Activated naive CD8-positive, alpha-beta T cell treated with anti-CD3 and anti-CD28 coated beads for 36 hours (primary cell): ENCODE results near the gene PLA2G12A. TPM values are rescaled to one million over a fixed set of nuclear protein-coding genes. Genes with fewer than 3 reads are reported as not detected.
A peak's percentile ranks its signal among the peaks of the same experiment; 100 is the strongest.

Source experiments
- DNase-seq: peaks from one replicate; pipeline ENCODE4 v3.0.0; 2021
- H3K27ac Mint-ChIP-seq: one replicate; pipeline ENCODE4 v1.8.0; 2022; ENCODE audit warnings: mild to moderate bottlenecking, moderate library complexity, mixed read lengths
- H3K27me3 Mint-ChIP-seq: one replicate; pipeline ENCODE4 v1.8.0; 2022; ENCODE audit warnings: mild to moderate bottlenecking, mixed read lengths
- H3K36me3 Mint-ChIP-seq: one replicate; pipeline ENCODE4 v1.8.0; 2021; ENCODE audit warnings: mild to moderate bottlenecking, mixed read lengths
- H3K4me1 Mint-ChIP-seq: one replicate; pipeline ENCODE4 v1.8.0; 2021; ENCODE audit warnings: mixed read lengths
- H3K4me3 Mint-ChIP-seq: one replicate; pipeline ENCODE4 v1.8.0; 2022; ENCODE audit warnings: mild to moderate bottlenecking, moderate library complexity, mixed read lengths
- H3K9me3 Mint-ChIP-seq: one replicate; pipeline ENCODE4 v1.8.0; 2022; ENCODE audit warnings: mixed read lengths
- total RNA-seq, 2 experiments: library from RNA; stranded (reverse); gene quantifications; one replicate each; pipeline ENCODE4 v1.2.3, GENCODE V29; 2021

Gene PLA2G12A
- 10 to 100 TPM; 24.0 to 31.2 TPM for total RNA-seq

GRCh38 chr4:109729718-109730618, at the start of gene PLA2G12A:
TSS of gene PLA2G12A (minus strand) at chr4:109730070. CDS start at chr4:109729809, 261 bp downstream.
- Mint-ChIP-seq H3K27me3 (no peaks in the 10 kb centered on the region), H3K36me3 (peaks cover 6% of the 10 kb centered on the region), H3K4me1 (peaks cover 13% of the 10 kb centered on the region), H3K4me3 (peak within 1 kb of the TSS; percentile 88), H3K27ac (peak within 1 kb of the TSS; percentile 82), H3K9me3 (no peaks in the 10 kb centered on the region)
- DNase-seq = peak; percentile 79

GRCh38 chr4:109764789-109765402, 35.0 kb upstream of the PLA2G12A start:
- Mint-ChIP-seq H3K4me3 (no peak overlapping the region), H3K27ac (no peak overlapping the region), H3K9me3 (no peaks in the 10 kb centered on the region), H3K36me3 (no peaks in the 10 kb centered on the region), H3K27me3 (peaks cover 26% of the 10 kb centered on the region), H3K4me1 (peaks cover 10% of the 10 kb centered on the region)
- DNase-seq = no peak

DNA sequence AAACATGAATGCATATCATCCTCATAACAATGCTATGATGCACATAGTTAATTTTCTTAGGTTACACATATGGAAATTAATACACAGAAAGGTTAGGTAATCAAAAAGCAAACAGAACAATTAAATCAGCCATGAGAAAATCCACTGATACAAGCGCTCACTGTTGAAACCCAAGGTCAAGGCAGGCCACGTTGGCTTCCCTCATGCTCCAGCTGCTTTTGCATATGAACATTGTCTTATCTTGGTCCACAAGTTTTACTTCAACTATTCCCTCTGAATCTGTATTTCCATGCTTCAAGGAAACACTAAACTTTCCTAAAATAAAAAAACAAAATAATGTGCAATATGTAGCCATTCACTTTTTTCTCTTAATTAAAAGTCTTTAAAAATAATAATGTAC, 34.5 kb upstream of the PLA2G12A start:
- H3K4me1 Mint-ChIP-seq = peaks cover 10% of the 10 kb centered on the region
- no peak for DNase-seq
- no peaks in the 10 kb centered on the region for H3K36me3 Mint-ChIP-seq
- H3K27me3 Mint-ChIP-seq = peaks cover 23% of the 10 kb centered on the region
- no peak overlapping the region for H3K4me3 Mint-ChIP-seq
- no peak overlapping the region for H3K27ac Mint-ChIP-seq
- no peaks in the 10 kb centered on the region for H3K9me3 Mint-ChIP-seq

DNA sequence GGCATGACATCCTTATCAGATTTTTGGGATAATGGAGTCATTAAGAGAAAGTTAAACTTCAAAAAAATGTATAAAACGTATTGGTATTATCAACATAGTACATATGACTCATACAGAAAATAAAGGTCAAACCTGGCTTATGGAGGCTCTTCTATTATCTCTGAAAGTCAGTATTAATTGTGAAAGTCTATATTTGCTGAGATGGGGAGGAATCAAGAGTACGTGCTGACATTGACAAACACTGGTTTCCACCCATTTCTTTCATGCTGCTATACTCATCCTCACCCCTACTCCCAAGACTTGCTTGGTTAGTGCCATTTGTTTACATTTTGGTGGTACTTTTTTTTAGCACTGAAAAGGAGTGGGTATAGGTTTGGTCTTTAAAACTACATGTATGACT, 30.8 kb upstream of the PLA2G12A start:
- Mint-ChIP-seq H3K4me1 (peaks cover 10% of the 10 kb centered on the region), H3K27ac (no peak overlapping the region), H3K4me3 (no peak overlapping the region), H3K9me3 (no peaks in the 10 kb centered on the region), H3K27me3 (peaks cover 23% of the 10 kb centered on the region), H3K36me3 (no peaks in the 10 kb centered on the region)
- DNase-seq = no peak

DNA sequence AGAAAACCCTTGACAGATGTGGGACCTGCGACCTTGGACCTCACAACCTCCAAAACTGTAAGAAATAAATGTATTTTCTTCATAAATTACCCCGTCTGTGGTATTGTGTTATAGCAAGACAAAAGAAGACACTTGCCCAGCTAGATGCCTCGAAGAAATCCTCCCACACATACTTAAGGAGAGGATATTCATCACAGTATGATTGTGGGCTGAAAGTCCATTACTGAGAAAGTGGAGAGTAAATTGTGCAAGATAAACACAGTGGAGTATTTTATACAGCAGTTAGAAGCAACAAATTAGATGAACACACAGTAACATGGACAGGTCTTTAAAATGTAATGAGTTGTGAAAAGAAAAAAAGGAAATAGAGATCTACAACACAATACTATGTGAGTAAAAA, 25.8 kb upstream of the PLA2G12A start:
- no peak for DNase-seq
- peaks cover 7% of the 10 kb centered on the region for H3K27me3 Mint-ChIP-seq
- no peaks in the 10 kb centered on the region for H3K9me3 Mint-ChIP-seq
- H3K27ac Mint-ChIP-seq = no peak overlapping the region
- H3K4me1 Mint-ChIP-seq = peaks cover 6% of the 10 kb centered on the region
- H3K4me3 Mint-ChIP-seq = no peak overlapping the region
- no peaks in the 10 kb centered on the region for H3K36me3 Mint-ChIP-seq

GRCh38 chr4:109754093-109754857, 24.4 kb upstream of the PLA2G12A start:
- Mint-ChIP-seq H3K36me3 (no peaks in the 10 kb centered on the region), H3K9me3 (no peaks in the 10 kb centered on the region), H3K4me1 (no peaks in the 10 kb centered on the region), H3K4me3 (no peak overlapping the region), H3K27me3 (peaks cover 7% of the 10 kb centered on the region), H3K27ac (no peak overlapping the region)
- DNase-seq = no peak

- no peak overlapping the region for H3K27ac Mint-ChIP-seq
- no peaks in the 10 kb centered on the region for H3K9me3 Mint-ChIP-seq
- H3K27me3 Mint-ChIP-seq = peaks cover 7% of the 10 kb centered on the region
- no peaks in the 10 kb centered on the region for H3K4me1 Mint-ChIP-seq
- no peak overlapping the region for H3K4me3 Mint-ChIP-seq
- no peak for DNase-seq
- no peaks in the 10 kb centered on the region for H3K36me3 Mint-ChIP-seq
These were observed 22.7 kb upstream of the PLA2G12A start for GRCh38 chr4:109752525-109752924.

GRCh38 chr4:109751852-109752251, 22.0 kb upstream of the PLA2G12A start:
- H3K4me3 Mint-ChIP-seq = no peak overlapping the region
- no peaks in the 10 kb centered on the region for H3K36me3 Mint-ChIP-seq
- no peaks in the 10 kb centered on the region for H3K4me1 Mint-ChIP-seq
- H3K27ac Mint-ChIP-seq = no peak overlapping the region
- peaks cover 3% of the 10 kb centered on the region for H3K27me3 Mint-ChIP-seq
- H3K9me3 Mint-ChIP-seq = no peaks in the 10 kb centered on the region
- no peak for DNase-seq

- no peak for DNase-seq
- Mint-ChIP-seq H3K9me3 (no peaks in the 10 kb centered on the region), H3K27me3 (peaks cover 3% of the 10 kb centered on the region), H3K27ac (no peak overlapping the region), H3K4me3 (no peak overlapping the region), H3K4me1 (no peaks in the 10 kb centered on the region), H3K36me3 (no peaks in the 10 kb centered on the region)
These were observed 20.9 kb upstream of the PLA2G12A start for GRCh38 chr4:109750652-109751244.

GRCh38 chr4:109749388-109750082, 19.7 kb upstream of the PLA2G12A start:
- DNase-seq = no peak
- Mint-ChIP-seq H3K4me3 (no peak overlapping the region), H3K27ac (no peak overlapping the region), H3K9me3 (no peaks in the 10 kb centered on the region), H3K27me3 (peaks cover 2% of the 10 kb centered on the region), H3K4me1 (no peaks in the 10 kb centered on the region), H3K36me3 (no peaks in the 10 kb centered on the region)

DNA sequence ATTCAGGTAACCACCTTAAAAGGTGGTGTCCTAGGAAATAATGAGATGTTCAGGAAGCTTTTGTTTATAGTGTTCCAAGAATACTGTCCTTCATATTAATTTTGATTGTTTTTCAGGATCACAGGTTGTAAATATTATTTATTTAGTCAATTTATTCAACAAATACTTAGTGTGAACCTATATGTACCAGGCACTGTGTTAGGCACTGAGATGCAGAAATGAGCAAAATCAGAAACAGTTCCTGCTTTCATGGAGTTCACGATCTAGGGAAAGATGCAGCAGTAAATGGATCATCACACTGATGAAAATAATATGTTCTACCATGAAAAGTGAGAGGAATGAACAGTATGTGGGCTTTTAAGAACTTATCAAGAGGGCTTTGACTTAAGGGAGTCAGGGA, 18.2 kb upstream of the PLA2G12A start:
- H3K4me1 Mint-ChIP-seq = no peaks in the 10 kb centered on the region
- H3K27ac Mint-ChIP-seq = no peak overlapping the region
- no peaks in the 10 kb centered on the region for H3K27me3 Mint-ChIP-seq
- H3K36me3 Mint-ChIP-seq = no peaks in the 10 kb centered on the region
- no peak for DNase-seq
- no peak overlapping the region for H3K4me3 Mint-ChIP-seq
- no peaks in the 10 kb centered on the region for H3K9me3 Mint-ChIP-seq

GRCh38 chr4:109746728-109747127, 16.9 kb upstream of the PLA2G12A start:
- DNase-seq = no peak
- H3K9me3 Mint-ChIP-seq = no peaks in the 10 kb centered on the region
- H3K4me3 Mint-ChIP-seq = no peak overlapping the region
- no peaks in the 10 kb centered on the region for H3K4me1 Mint-ChIP-seq
- no peak overlapping the region for H3K27ac Mint-ChIP-seq
- no peaks in the 10 kb centered on the region for H3K36me3 Mint-ChIP-seq
- no peaks in the 10 kb centered on the region for H3K27me3 Mint-ChIP-seq

DNA sequence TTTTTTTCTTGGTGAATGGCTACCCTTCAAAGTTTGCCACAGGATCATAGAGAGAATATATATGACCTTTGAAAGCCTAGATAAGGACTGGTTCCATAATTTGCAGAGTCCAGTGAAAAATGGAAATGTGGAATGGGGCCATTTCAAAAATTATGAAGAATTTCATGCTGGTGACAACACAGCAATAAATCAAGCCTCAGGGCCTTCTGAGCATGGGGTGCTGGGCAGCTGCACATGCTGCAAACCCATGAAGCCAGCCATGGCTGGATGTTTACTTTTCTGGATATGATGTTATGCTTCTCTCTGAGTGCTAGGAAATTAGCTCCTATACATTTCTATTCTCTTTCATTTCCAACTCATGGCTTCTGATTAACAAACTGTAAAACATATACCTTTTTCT, 16.0 kb upstream of the PLA2G12A start:
- H3K27ac Mint-ChIP-seq = no peak overlapping the region
- no peaks in the 10 kb centered on the region for H3K36me3 Mint-ChIP-seq

GRCh38 chr4:109739547-109739946, 9.7 kb upstream of the PLA2G12A start:
- H3K36me3 Mint-ChIP-seq = no peaks in the 10 kb centered on the region
- H3K4me1 Mint-ChIP-seq = no peaks in the 10 kb centered on the region
- no peak overlapping the region for H3K27ac Mint-ChIP-seq
- H3K9me3 Mint-ChIP-seq = no peaks in the 10 kb centered on the region
- DNase-seq = no peak
- peaks cover 4% of the 10 kb centered on the region for H3K27me3 Mint-ChIP-seq
- H3K4me3 Mint-ChIP-seq = no peak overlapping the region

More for the DNA sequence above, 16.0 kb upstream of the PLA2G12A start:
- H3K27me3 Mint-ChIP-seq = no peaks in the 10 kb centered on the region
- H3K9me3 Mint-ChIP-seq = no peaks in the 10 kb centered on the region
- H3K4me1 Mint-ChIP-seq = no peaks in the 10 kb centered on the region
- H3K4me3 Mint-ChIP-seq = no peak overlapping the region
- DNase-seq = no peak
